ENCODE results near the gene GRIK2. TPM values are rescaled to one million over a fixed set of nuclear protein-coding genes. Genes with fewer than 3 reads are reported as not detected.

GRIK2 gene
- total RNA-seq, 1 experiment from 2014 or later, result 0.07 TPM

DNA sequence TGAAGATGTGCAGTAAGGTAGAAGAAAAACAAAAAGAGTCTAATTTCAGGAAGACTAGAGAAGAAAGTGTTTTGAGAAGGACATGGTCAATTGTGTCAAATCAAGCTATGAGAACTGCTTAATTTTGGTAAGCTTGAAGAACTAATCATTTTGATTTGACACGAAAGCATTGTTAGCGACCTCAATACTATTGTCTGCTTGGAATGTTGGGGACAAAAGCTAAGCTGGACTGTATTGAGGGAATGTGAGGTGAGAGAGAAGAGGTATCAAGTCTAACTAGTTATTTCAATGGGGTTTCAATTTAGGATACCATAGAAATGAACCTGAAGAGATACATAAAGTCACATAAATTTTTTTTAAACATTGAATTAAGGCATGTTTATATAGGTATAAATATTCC is 309.8 kb downstream of the GRIK2 start:
- no peak overlapping the region for H3K4me3 ChIP-seq (ENCODE audit: low read length)
- H2AFZ ChIP-seq (ENCODE audit: low read length), result no peak overlapping the region
- H3K4me2 ChIP-seq (ENCODE audit: low read depth, low read length, poor library complexity, severe bottlenecking), result no peak overlapping the region
- H3K79me2 ChIP-seq (ENCODE audit: low read length), result no peaks in the 10 kb centered on the region
- H3K27ac ChIP-seq (ENCODE audit: low read length), result no peak overlapping the region
- H3K9me3 ChIP-seq (ENCODE audit: low read length), result no peaks in the 10 kb centered on the region
- H4K20me1 ChIP-seq (ENCODE audit: insufficient read depth, low read depth, low read length), result no peaks in the 10 kb centered on the region
- no peaks in the 10 kb centered on the region for H3K4me1 ChIP-seq (ENCODE audit: low read length)
- no peak for DNase-seq
- no peaks in the 10 kb centered on the region for H3K36me3 ChIP-seq (ENCODE audit: insufficient read depth, low read length)
- H3K9me2 ChIP-seq (replicated peaks; ENCODE audit: insufficient read depth, low read length), result no peaks in the 10 kb centered on the region
- H3K27me3 ChIP-seq (ENCODE audit: low read length), result no peaks in the 10 kb centered on the region
- H3K9ac ChIP-seq (ENCODE audit: low read length), result no peak overlapping the region

DNA sequence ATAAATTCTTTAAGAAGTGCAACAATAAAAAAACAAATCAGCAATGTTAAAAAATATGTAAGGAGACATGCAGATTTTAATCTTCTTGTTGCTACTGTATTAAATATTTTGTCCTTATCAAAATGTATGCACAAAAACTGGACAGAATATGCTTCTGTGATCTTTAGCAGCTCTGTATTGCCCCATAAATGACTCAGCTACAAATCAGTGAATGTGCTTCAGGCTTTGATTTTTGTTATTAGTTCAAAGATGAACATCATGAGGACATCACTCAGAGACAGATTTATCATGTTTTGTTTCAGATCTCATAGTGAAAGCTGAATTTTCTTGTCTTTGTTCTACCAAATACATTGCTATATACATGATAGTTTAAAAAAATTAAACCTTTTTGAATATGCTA is 312.4 kb downstream of the GRIK2 start:
- Histone ChIP-seq H3K27me3 (ENCODE audit: low read length) (no peaks in the 10 kb centered on the region), H3K9ac (ENCODE audit: low read length) (no peak overlapping the region), H3K4me1 (ENCODE audit: low read length) (no peaks in the 10 kb centered on the region), H3K9me3 (ENCODE audit: low read length) (no peaks in the 10 kb centered on the region), H4K20me1 (ENCODE audit: insufficient read depth, low read depth, low read length) (no peaks in the 10 kb centered on the region), H2AFZ (ENCODE audit: low read length) (no peak overlapping the region), H3K27ac (ENCODE audit: low read length) (no peak overlapping the region), H3K4me3 (ENCODE audit: low read length) (no peak overlapping the region), H3K9me2 (replicated peaks; ENCODE audit: insufficient read depth, low read length) (no peaks in the 10 kb centered on the region), H3K36me3 (ENCODE audit: insufficient read depth, low read length) (no peaks in the 10 kb centered on the region), H3K79me2 (ENCODE audit: low read length) (no peaks in the 10 kb centered on the region), H3K4me2 (ENCODE audit: low read depth, low read length, poor library complexity, severe bottlenecking) (no peak overlapping the region)
- no peak for DNase-seq

DNA sequence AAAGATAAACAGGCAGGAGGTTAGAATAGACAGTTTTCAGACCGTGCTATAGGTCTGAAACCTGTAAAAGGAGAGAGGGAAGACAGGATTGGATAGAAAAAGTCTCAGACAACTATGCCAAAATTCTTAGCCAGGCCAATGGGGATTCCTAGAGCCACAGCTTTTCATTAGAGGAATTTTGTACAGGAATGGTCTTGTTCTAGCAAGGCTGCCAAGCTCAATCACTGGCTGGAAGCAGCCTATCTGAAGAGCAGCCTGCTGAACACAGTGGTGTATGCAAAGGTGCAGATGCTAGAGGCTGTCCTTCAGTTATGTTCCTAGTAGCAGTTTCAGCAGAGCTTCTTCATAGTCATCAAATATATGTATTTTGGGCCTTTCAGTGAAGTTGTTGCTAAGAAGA is 313.1 kb downstream of the GRIK2 start:
- H3K36me3 ChIP-seq (ENCODE audit: insufficient read depth, low read length), result no peaks in the 10 kb centered on the region
- H3K4me1 ChIP-seq (ENCODE audit: low read length), result no peaks in the 10 kb centered on the region
- no peaks in the 10 kb centered on the region for H3K9me3 ChIP-seq (ENCODE audit: low read length)
- DNase-seq, result no peak
- H3K27me3 ChIP-seq (ENCODE audit: low read length), result no peaks in the 10 kb centered on the region
- H3K27ac ChIP-seq (ENCODE audit: low read length), result no peak overlapping the region
- no peaks in the 10 kb centered on the region for H3K9me2 ChIP-seq (replicated peaks; ENCODE audit: insufficient read depth, low read length)
- H3K4me3 ChIP-seq (ENCODE audit: low read length), result no peak overlapping the region
- no peaks in the 10 kb centered on the region for H3K79me2 ChIP-seq (ENCODE audit: low read length)
- H3K9ac ChIP-seq (ENCODE audit: low read length), result no peak overlapping the region
- H4K20me1 ChIP-seq (ENCODE audit: insufficient read depth, low read depth, low read length), result no peaks in the 10 kb centered on the region
- H3K4me2 ChIP-seq (ENCODE audit: low read depth, low read length, poor library complexity, severe bottlenecking), result no peak overlapping the region
- H2AFZ ChIP-seq (ENCODE audit: low read length), result no peak overlapping the region

DNA sequence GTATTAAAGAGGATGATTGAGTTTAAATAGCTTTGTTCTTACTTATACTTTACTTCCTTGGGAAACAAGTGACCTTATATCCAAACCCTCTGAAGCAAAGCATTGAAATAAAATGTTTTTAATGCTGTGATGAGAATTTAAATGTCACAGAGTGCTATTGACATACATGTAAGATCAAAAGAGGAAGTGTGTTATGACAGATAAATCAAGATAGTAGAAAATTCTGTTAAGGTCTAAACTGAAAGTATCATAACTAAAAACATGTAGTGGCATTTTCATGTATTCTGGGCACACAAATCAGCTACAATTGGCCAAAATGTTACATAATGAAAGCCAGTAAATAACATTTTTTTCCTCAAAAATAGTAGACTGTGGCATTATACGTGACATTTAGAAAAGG is 318.0 kb downstream of the GRIK2 start:
- Histone ChIP-seq H3K36me3 (ENCODE audit: insufficient read depth, low read length) (no peaks in the 10 kb centered on the region), H2AFZ (ENCODE audit: low read length) (no peak overlapping the region), H4K20me1 (ENCODE audit: insufficient read depth, low read depth, low read length) (no peaks in the 10 kb centered on the region), H3K9me2 (replicated peaks; ENCODE audit: insufficient read depth, low read length) (no peaks in the 10 kb centered on the region), H3K4me1 (ENCODE audit: low read length) (no peaks in the 10 kb centered on the region), H3K4me2 (ENCODE audit: low read depth, low read length, poor library complexity, severe bottlenecking) (no peak overlapping the region), H3K27ac (ENCODE audit: low read length) (no peak overlapping the region), H3K9me3 (ENCODE audit: low read length) (no peaks in the 10 kb centered on the region), H3K27me3 (ENCODE audit: low read length) (no peaks in the 10 kb centered on the region), H3K9ac (ENCODE audit: low read length) (no peak overlapping the region), H3K79me2 (ENCODE audit: low read length) (no peaks in the 10 kb centered on the region), H3K4me3 (ENCODE audit: low read length) (no peak overlapping the region)
- DNase-seq, result no peak

DNA sequence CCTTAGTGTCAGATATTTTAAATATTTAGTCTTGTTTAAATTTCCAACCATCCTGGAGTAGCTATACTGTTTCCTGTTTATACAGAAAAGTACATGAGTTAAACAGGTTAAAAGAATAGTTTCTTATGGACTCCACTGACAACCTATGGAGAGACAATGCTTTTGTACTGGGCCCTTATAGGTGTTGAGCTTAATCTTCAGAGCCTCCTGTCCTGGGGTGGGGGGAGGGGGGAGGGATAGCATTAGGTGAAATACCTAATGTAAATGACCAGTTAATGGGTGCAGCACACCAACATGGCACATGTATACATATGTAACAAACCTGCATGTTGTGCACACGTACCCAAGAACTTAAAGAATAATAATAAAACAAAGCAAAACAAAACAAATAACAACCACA is 322.9 kb downstream of the GRIK2 start:
- no peak overlapping the region for H3K27ac ChIP-seq (ENCODE audit: low read length)
- H4K20me1 ChIP-seq (ENCODE audit: insufficient read depth, low read depth, low read length), result no peaks in the 10 kb centered on the region
- no peak overlapping the region for H3K4me3 ChIP-seq (ENCODE audit: low read length)
- H2AFZ ChIP-seq (ENCODE audit: low read length), result no peak overlapping the region
- no peaks in the 10 kb centered on the region for H3K79me2 ChIP-seq (ENCODE audit: low read length)
- no peaks in the 10 kb centered on the region for H3K9me2 ChIP-seq (replicated peaks; ENCODE audit: insufficient read depth, low read length)
- H3K4me1 ChIP-seq (ENCODE audit: low read length), result no peaks in the 10 kb centered on the region
- no peak overlapping the region for H3K9ac ChIP-seq (ENCODE audit: low read length)
- H3K27me3 ChIP-seq (ENCODE audit: low read length), result no peaks in the 10 kb centered on the region
- no peak overlapping the region for H3K4me2 ChIP-seq (ENCODE audit: low read depth, low read length, poor library complexity, severe bottlenecking)
- H3K9me3 ChIP-seq (ENCODE audit: low read length), result no peaks in the 10 kb centered on the region
- DNase-seq, result no peak
- no peaks in the 10 kb centered on the region for H3K36me3 ChIP-seq (ENCODE audit: insufficient read depth, low read length)

GRCh38 chr6:101716810-101717209 is 323.3 kb downstream of the GRIK2 start:
- no peak overlapping the region for H3K4me2 ChIP-seq (ENCODE audit: low read depth, low read length, poor library complexity, severe bottlenecking)
- no peaks in the 10 kb centered on the region for H3K27me3 ChIP-seq (ENCODE audit: low read length)
- no peaks in the 10 kb centered on the region for H3K79me2 ChIP-seq (ENCODE audit: low read length)
- no peaks in the 10 kb centered on the region for H3K4me1 ChIP-seq (ENCODE audit: low read length)
- DNase-seq, result no peak
- no peaks in the 10 kb centered on the region for H3K9me2 ChIP-seq (replicated peaks; ENCODE audit: insufficient read depth, low read length)
- H3K36me3 ChIP-seq (ENCODE audit: insufficient read depth, low read length), result no peaks in the 10 kb centered on the region
- no peaks in the 10 kb centered on the region for H3K9me3 ChIP-seq (ENCODE audit: low read length)
- H3K9ac ChIP-seq (ENCODE audit: low read length), result no peak overlapping the region
- no peaks in the 10 kb centered on the region for H4K20me1 ChIP-seq (ENCODE audit: insufficient read depth, low read depth, low read length)
- no peak overlapping the region for H3K27ac ChIP-seq (ENCODE audit: low read length)
- no peak overlapping the region for H2AFZ ChIP-seq (ENCODE audit: low read length)
- no peak overlapping the region for H3K4me3 ChIP-seq (ENCODE audit: low read length)

GRCh38 chr6:101719521-101719920 is 326.0 kb downstream of the GRIK2 start:
- DNase-seq, result no peak
- H3K36me3 ChIP-seq (ENCODE audit: insufficient read depth, low read length), result no peaks in the 10 kb centered on the region

DNA sequence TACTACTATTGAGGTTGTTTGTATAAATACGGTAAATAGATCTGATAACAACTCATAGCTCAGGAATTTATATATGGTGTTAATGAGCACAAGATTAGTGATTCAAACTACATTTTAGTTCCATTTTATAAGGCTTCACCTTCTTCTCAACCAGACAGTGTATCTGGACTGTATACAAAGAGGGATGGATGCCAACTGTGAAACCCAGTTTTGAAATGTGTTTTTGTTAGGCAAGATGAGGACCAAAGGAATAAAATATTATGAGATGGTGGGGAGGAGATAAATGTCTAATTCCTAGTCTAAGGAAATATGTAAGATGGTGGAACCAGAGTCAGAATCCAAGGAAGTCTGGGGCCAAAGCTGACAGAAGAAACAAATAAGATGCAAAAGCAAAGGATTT is 329.0 kb downstream of the GRIK2 start:
- Histone ChIP-seq H2AFZ (ENCODE audit: low read length) (no peak overlapping the region), H4K20me1 (ENCODE audit: insufficient read depth, low read depth, low read length) (no peaks in the 10 kb centered on the region), H3K9ac (ENCODE audit: low read length) (no peak overlapping the region)

More at GRCh38 chr6:101719521-101719920, 326.0 kb downstream of the GRIK2 start:
- Histone ChIP-seq H3K27me3 (ENCODE audit: low read length) (no peaks in the 10 kb centered on the region), H2AFZ (ENCODE audit: low read length) (no peak overlapping the region), H3K9me2 (replicated peaks; ENCODE audit: insufficient read depth, low read length) (no peaks in the 10 kb centered on the region), H4K20me1 (ENCODE audit: insufficient read depth, low read depth, low read length) (no peaks in the 10 kb centered on the region), H3K4me2 (ENCODE audit: low read depth, low read length, poor library complexity, severe bottlenecking) (no peak overlapping the region), H3K9ac (ENCODE audit: low read length) (no peak overlapping the region), H3K4me3 (ENCODE audit: low read length) (no peak overlapping the region), H3K27ac (ENCODE audit: low read length) (no peak overlapping the region), H3K4me1 (ENCODE audit: low read length) (no peaks in the 10 kb centered on the region), H3K9me3 (ENCODE audit: low read length) (no peaks in the 10 kb centered on the region), H3K79me2 (ENCODE audit: low read length) (no peaks in the 10 kb centered on the region)

GRCh38 chr6:101722991-101723579 is 329.6 kb downstream of the GRIK2 start:
- H2AFZ ChIP-seq (ENCODE audit: low read length), result no peak overlapping the region
- no peaks in the 10 kb centered on the region for H3K27me3 ChIP-seq (ENCODE audit: low read length)

More for the DNA sequence above, 329.0 kb downstream of the GRIK2 start:
- no peaks in the 10 kb centered on the region for H3K4me1 ChIP-seq (ENCODE audit: low read length)
- H3K9me3 ChIP-seq (ENCODE audit: low read length), result no peaks in the 10 kb centered on the region
- no peaks in the 10 kb centered on the region for H3K36me3 ChIP-seq (ENCODE audit: insufficient read depth, low read length)
- H3K4me2 ChIP-seq (ENCODE audit: low read depth, low read length, poor library complexity, severe bottlenecking), result no peak overlapping the region
- H3K9me2 ChIP-seq (replicated peaks; ENCODE audit: insufficient read depth, low read length), result no peaks in the 10 kb centered on the region
- no peaks in the 10 kb centered on the region for H3K79me2 ChIP-seq (ENCODE audit: low read length)
- no peaks in the 10 kb centered on the region for H3K27me3 ChIP-seq (ENCODE audit: low read length)
- no peak overlapping the region for H3K27ac ChIP-seq (ENCODE audit: low read length)
- no peak overlapping the region for H3K4me3 ChIP-seq (ENCODE audit: low read length)
- DNase-seq, result no peak

More at GRCh38 chr6:101722991-101723579, 329.6 kb downstream of the GRIK2 start:
- H3K4me3 ChIP-seq (ENCODE audit: low read length), result no peak overlapping the region
- no peaks in the 10 kb centered on the region for H3K9me3 ChIP-seq (ENCODE audit: low read length)
- no peaks in the 10 kb centered on the region for H3K36me3 ChIP-seq (ENCODE audit: insufficient read depth, low read length)
- H3K79me2 ChIP-seq (ENCODE audit: low read length), result no peaks in the 10 kb centered on the region
- H3K9me2 ChIP-seq (replicated peaks; ENCODE audit: insufficient read depth, low read length), result no peaks in the 10 kb centered on the region
- H3K4me1 ChIP-seq (ENCODE audit: low read length), result no peaks in the 10 kb centered on the region
- H3K9ac ChIP-seq (ENCODE audit: low read length), result no peak overlapping the region
- no peak for DNase-seq
- H3K27ac ChIP-seq (ENCODE audit: low read length), result no peak overlapping the region
- H4K20me1 ChIP-seq (ENCODE audit: insufficient read depth, low read depth, low read length), result no peaks in the 10 kb centered on the region
- no peak overlapping the region for H3K4me2 ChIP-seq (ENCODE audit: low read depth, low read length, poor library complexity, severe bottlenecking)
